Measurements from ENCODE around the gene RPS6KB2. TPM values are rescaled to one million over a fixed set of nuclear protein-coding genes. Genes with fewer than 3 reads are reported as not detected.
A peak's percentile ranks its signal among the peaks of the same experiment; 100 is the strongest.

RPS6KB2 gene
- total RNA-seq, 1 experiment from 2014 or later = 170 TPM

GRCh38 chr11:67429722-67430121, 1.4 kb downstream of the RPS6KB2 start:
- ChIA-PET POLR2A (ENCODE audit: unreplicated experiment) (interaction anchor here (0.5 kb wide), 1 partner anchor 14 kb away, joined by 6 read pairs; the partner anchor contains the start of gene CORO1B), CTCF (no interaction called here)
- DNase-seq = no peak
- no peaks in the 10 kb centered on the region for H3K27me3 ChIP-seq (ENCODE audit: low read length)
- no peak overlapping the region for H3K9ac ChIP-seq (ENCODE audit: low read length)
- H3K9me2 ChIP-seq (replicated peaks; ENCODE audit: low read length) = no peaks in the 10 kb centered on the region
- TF ChIP-seq EZH2phosphoT487 (IDR thresholded peaks at IDR 0.05; ENCODE audit: borderline replicate concordance, low read length) = no peak
- no peak for TF ChIP-seq CTCF (conservative IDR thresholded peaks at IDR 0.05; ENCODE audit: low read depth, low read length)
- TF ChIP-seq EZH2 (IDR thresholded peaks at IDR 0.05; ENCODE audit: low read length, unreplicated experiment) = no peak
- H3K4me1 ChIP-seq (ENCODE audit: insufficient read depth, low read length) = peaks cover 10% of the 10 kb centered on the region
- no peak for ATAC-seq
- H3F3A ChIP-seq (ENCODE audit: low read length, unreplicated experiment) = no peaks in the 10 kb centered on the region
- no peak overlapping the region for H2AFZ ChIP-seq (ENCODE audit: low read length)
- peaks cover 34% of the 10 kb centered on the region for H3K79me2 ChIP-seq (ENCODE audit: low read length)
- H3K4me2 ChIP-seq (ENCODE audit: low read length) = peak overlapping the region; percentile 94
- no peaks in the 10 kb centered on the region for H4K20me1 ChIP-seq (ENCODE audit: low read length)
- no peaks in the 10 kb centered on the region for H3K9me3 ChIP-seq (ENCODE audit: low read length)
- H3K36me3 ChIP-seq (ENCODE audit: low read depth, low read length) = peaks cover 41% of the 10 kb centered on the region
- intact Hi-C loops (cut with micrococcal nuclease) = loop anchor here (2.0 to 5.0 kb wide), 4 partner anchors 13 to 78 kb away; partner anchors contain the start of genes CDK2AP2, CORO1B, PITPNM1 and TMEM134
- no peak overlapping the region for H3K27ac ChIP-seq (ENCODE audit: low read length)
- H3K4me3 ChIP-seq (ENCODE audit: low read length) = peak overlapping the region; percentile 96
- no TSS peak for BruUV-seq (replicated peaks)

GRCh38 chr11:67431346-67432249, 3.3 kb downstream of the RPS6KB2 start:
- intact Hi-C loops (cut with micrococcal nuclease) = no loop called here
- CTCF ChIA-PET = no interaction called here
- TF ChIP-seq CTCF (conservative IDR thresholded peaks at IDR 0.05; ENCODE audit: low read depth, low read length) = no peak
- TF ChIP-seq EZH2 (IDR thresholded peaks at IDR 0.05; ENCODE audit: low read length, unreplicated experiment) = no peak
- TF ChIP-seq EZH2phosphoT487 (IDR thresholded peaks at IDR 0.05; ENCODE audit: borderline replicate concordance, low read length) = no peak
- Histone ChIP-seq H3K9me3 (ENCODE audit: low read length) (no peaks in the 10 kb centered on the region), H3K36me3 (ENCODE audit: low read depth, low read length) (peaks cover 41% of the 10 kb centered on the region), H4K20me1 (ENCODE audit: low read length) (no peaks in the 10 kb centered on the region), H3K4me1 (ENCODE audit: insufficient read depth, low read length) (peaks cover 10% of the 10 kb centered on the region), H3K79me2 (ENCODE audit: low read length) (peaks cover 34% of the 10 kb centered on the region), H3K27ac (ENCODE audit: low read length) (no peak overlapping the region), H3K4me2 (ENCODE audit: low read length) (no peak overlapping the region), H3K4me3 (ENCODE audit: low read length) (no peak overlapping the region), H3F3A (ENCODE audit: low read length, unreplicated experiment) (no peaks in the 10 kb centered on the region), H3K9me2 (replicated peaks; ENCODE audit: low read length) (no peaks in the 10 kb centered on the region), H3K27me3 (ENCODE audit: low read length) (no peaks in the 10 kb centered on the region), H2AFZ (ENCODE audit: low read length) (no peak overlapping the region), H3K9ac (ENCODE audit: low read length) (no peak overlapping the region)
- BruUV-seq (replicated peaks) = no TSS peak
- POLR2A ChIA-PET (ENCODE audit: unreplicated experiment) = no interaction called here
- no peak for ATAC-seq
- DNase-seq = no peak

Measured in PC-3 (cell line).